HS-27A (cell line): ENCODE measurements around the gene EIPR1.
"Not testable (repeated sequence)": the region's sequence is repeated elsewhere in the genome, so short reads cannot be mapped to it uniquely, and the experiment has no call there.

Experiments used
- DNase-seq: peaks from one replicate; pipeline ENCODE4 v3.0.0-alpha.2; 2012; ENCODE audit warnings: low read depth, missing footprints

Gene EIPR1

GRCh38 chr2:3211256-3212060 lies 166.2 kb downstream of the EIPR1 start:
- DNase-seq, result no peak

DNA sequence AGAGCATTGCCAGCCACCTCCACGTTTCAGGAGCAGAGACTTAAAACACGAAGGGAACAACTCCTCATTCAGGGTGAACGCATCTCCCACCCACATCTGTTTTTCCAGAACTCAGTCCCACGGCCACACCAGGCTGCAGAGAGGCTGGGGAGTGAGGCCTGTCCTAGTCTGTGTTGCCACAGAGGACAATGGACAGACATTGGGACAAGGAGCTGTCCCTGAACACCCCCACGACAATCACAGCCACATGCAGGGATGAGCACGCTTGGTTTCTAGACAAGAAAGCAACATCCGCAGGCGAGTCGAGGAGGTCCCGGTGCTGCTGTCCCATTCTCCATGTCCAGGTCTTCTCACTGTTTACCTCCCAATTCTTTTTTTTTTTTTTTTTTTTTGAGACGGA lies 167.4 kb downstream of the EIPR1 start:
- no peak for DNase-seq

- no peak for DNase-seq
Observed at GRCh38 chr2:3209258-3209657, 168.4 kb downstream of the EIPR1 start.

DNA sequence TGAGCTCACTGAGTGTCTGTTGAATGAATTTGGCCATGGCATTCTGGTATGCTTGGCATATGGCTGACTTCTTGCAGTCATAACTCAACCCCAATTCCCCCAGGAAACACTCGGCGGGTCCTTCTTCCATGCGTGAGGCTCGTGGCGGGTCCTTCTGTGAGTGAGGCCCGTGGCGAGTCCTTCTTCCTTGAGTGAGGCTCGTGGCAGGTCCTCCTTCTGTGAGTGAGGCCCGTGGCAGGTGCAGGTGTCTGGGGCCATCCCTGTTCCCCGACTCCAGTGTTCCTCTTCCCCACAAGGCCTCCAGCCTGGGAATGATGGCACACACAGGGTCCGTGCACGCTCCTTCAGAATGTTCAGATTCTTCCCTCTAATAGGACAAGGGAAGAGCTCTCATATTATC lies 169.0 kb downstream of the EIPR1 start:
- DNase-seq, result no peak

GRCh38 chr2:3208179-3208578 lies 169.4 kb downstream of the EIPR1 start:
- no peak for DNase-seq

- no peak for DNase-seq
Observed at GRCh38 chr2:3207091-3207491, 170.5 kb downstream of the EIPR1 start.

DNA sequence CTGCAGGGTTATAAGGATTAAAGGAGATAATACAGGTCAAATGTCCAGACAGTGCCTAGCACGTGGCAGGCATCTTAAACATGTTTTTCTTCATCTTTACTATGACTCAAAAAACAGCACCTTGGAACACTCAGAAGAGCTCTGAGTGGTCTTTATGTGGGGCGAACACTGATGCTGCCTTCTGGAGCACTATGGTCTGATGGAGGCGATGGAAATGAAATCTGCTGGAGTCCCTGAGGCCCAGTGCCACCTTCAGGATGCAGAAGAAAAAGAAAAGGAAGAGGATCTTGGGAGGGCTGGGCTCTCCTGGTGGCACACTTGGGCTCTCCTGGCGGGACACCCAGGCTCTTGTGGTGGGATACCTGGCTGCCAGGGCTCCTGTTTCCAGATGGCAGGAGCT lies 171.8 kb downstream of the EIPR1 start:
- DNase-seq, result no peak

GRCh38 chr2:3204031-3204821 lies 173.4 kb downstream of the EIPR1 start:
- no peak for DNase-seq

GRCh38 chr2:3203497-3204019 lies 174.1 kb downstream of the EIPR1 start:
- no peak for DNase-seq

GRCh38 chr2:3202926-3203325 lies 174.7 kb downstream of the EIPR1 start:
- DNase-seq, result no peak

- no peak for DNase-seq
Observed at GRCh38 chr2:3201281-3201680, 176.3 kb downstream of the EIPR1 start.

DNA sequence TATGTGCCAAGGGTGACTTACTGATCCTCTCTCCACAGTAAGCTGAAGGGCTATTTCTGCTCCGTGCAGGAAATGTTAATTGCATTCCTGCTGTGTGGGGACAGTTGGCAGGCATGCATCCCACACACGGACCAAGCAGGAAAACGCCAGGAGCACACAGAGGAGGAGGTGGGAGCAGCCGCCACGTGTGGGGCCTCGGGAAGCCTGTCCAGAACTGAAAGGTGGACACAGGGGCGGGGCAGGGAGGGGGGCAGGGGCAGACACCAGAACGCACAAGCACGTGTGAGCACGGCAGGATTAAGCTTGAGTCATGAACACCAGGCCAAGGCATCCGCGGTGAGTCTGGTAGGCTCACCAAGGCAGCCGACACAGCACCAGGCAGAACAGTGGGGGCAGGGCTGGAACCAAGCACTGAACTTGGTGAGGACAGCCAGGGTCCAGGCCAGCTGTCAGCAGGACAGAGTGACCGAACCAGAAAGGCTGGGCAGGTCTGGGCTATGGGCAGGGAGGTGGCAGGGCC lies 177.1 kb downstream of the EIPR1 start:
- no peak for DNase-seq

DNA sequence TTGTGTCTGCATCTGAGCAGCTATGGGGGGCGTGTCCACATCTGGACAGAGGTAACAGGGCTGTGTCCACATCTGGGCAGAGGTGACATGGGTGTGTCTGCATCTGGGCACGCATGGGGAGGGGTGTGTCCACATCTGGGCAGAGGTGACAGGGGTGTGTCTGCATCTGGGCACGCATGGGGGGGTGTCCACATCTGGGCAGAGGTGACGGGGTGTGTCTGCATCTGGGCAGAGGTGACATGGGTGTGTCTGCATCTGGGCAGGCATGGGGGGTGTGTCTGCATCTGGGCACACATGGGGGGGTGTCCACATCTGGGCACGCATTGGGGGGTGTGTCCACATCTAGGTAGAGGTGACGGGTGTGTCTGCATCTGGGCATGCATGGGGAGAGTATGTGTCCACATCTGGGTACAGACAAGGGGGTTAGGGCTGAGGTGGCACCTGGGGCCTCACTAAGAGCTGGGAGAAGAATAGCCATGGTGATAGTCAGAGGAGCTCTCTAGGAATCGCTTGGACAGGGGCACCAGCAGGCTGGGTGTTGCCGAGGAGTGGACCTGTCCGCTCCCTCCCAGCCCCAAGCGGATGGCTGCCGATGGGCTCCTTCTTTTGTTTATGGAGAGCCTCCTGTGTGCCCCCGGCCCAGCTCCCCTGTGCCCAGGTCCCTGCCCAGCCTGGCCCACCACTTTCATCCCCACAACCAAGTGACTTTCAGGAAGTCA lies 177.8 kb downstream of the EIPR1 start:
- DNase-seq, result no peak

DNA sequence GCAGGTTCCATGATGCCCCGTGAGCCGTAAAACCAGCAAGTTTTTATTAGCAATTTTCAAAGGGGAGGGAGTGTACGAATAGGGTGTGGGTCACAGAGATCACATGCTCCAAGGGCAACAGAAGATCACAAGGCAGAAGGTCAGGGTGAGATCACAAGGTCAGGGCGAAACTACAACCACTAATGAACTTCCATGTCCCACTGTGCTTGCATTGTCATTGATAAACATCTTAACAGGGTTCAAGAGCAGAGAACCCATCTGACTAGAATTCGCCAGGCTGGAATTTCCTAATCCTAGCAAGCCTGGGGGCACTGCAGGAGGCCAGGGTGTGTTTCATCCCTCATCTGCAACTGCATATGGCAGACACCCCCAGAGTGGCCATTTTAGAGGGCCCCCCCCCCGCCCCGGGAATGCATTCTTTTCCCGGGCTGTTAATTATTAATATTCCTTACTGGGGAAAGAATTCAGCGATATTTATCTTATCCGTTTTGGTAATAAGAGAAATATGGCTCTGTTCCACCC lies 178.9 kb downstream of the EIPR1 start:
- not testable (repeated sequence) for DNase-seq

DNA sequence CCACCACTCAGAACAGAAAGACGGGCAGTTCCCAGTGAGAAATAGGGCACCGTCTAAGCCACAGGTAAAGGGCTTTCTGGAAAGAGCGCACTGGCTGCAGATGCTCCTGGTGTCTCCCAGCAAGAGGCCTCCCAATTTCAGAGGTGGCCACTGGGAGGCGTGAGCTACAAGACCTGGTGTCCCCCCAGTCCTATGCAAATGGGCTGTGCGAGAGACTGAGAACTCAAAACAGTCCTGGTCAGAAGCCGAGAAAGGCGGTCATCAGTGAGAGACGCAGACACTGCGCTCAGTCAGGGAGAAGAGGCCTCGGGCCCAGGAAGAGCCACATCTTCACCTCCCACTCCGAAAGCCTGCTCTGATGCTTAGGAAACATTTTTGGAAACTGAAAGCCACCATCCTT lies 179.5 kb downstream of the EIPR1 start:
- no peak for DNase-seq

- no peak for DNase-seq
Observed at GRCh38 chr2:3197308-3197707, 180.3 kb downstream of the EIPR1 start.

- DNase-seq, result no peak
Observed at GRCh38 chr2:3196716-3197115, 180.9 kb downstream of the EIPR1 start.

- no peak for DNase-seq
Observed at GRCh38 chr2:3195641-3196476, 181.8 kb downstream of the EIPR1 start.

DNA sequence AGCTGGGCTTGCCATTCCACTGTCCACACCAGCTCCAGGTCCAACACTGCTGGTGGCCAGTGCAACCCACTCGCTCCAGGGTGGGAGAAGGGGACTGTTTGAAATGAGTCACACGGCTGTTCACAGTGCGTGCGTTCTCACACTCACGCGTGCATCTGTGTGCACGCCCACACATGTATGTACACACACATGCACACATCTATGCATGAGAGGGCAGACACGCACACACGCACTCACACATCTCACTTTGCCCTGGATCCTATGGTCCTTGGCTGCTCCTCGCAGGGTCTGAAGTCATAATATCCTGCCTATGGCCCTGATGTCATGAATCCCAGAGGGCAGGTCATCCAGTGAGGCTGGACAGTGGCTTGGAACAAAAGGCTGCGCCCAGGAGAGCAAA lies 182.8 kb downstream of the EIPR1 start:
- no peak for DNase-seq

- DNase-seq, result no peak
Observed at GRCh38 chr2:3193443-3194330, 183.9 kb downstream of the EIPR1 start.
